ENCODE measurements around the gene LRRC8C.

- TF ChIP-seq, protein P1, sequence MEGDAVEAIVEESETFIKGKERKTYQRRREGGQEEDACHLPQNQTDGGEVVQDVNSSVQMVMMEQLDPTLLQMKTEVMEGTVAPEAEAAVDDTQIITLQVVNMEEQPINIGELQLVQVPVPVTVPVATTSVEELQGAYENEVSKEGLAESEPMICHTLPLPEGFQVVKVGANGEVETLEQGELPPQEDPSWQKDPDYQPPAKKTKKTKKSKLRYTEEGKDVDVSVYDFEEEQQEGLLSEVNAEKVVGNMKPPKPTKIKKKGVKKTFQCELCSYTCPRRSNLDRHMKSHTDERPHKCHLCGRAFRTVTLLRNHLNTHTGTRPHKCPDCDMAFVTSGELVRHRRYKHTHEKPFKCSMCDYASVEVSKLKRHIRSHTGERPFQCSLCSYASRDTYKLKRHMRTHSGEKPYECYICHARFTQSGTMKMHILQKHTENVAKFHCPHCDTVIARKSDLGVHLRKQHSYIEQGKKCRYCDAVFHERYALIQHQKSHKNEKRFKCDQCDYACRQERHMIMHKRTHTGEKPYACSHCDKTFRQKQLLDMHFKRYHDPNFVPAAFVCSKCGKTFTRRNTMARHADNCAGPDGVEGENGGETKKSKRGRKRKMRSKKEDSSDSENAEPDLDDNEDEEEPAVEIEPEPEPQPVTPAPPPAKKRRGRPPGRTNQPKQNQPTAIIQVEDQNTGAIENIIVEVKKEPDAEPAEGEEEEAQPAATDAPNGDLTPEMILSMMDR (IDR thresholded peaks at IDR 0.05): no peak
- no peak for TF ChIP-seq EZH2 (IDR thresholded peaks at IDR 0.05; ENCODE audit: borderline replicate concordance, insufficient read depth, low read depth, low read length, poor library complexity, severe bottlenecking)
These were observed 52.5 kb downstream of the LRRC8C start for GRCh38 chr1:89685461-89685860.
